Mesothelial cell of epicardium (in vitro differentiated cells): Measurements from ENCODE around the gene STX3. TPM values are rescaled to one million over a fixed set of nuclear protein-coding genes. Genes with fewer than 3 reads are reported as not detected.
A peak's percentile ranks its signal among the peaks of the same experiment; 100 is the strongest.

Source experiments
- DNase-seq, 2 experiments: peaks; one replicate each; pipeline ENCODE4 v3.0.0; 2021; ENCODE audit warnings: low spot score in 2 of 2; ENCODE audit not compliant: unreplicated experiment in 2 of 2
- H3K27ac Mint-ChIP-seq: 2 replicates; pipeline ENCODE4 v1.8.0; 2021; ENCODE audit warnings: mixed read lengths
- H3K27me3 Mint-ChIP-seq: 2 replicates; pipeline ENCODE4 v1.8.0; 2021; ENCODE audit warnings: low read depth, mixed read lengths
- H3K36me3 Mint-ChIP-seq: 2 replicates; pipeline ENCODE4 v1.8.0; 2021; ENCODE audit warnings: mixed read lengths
- H3K4me1 Mint-ChIP-seq: 2 replicates; pipeline ENCODE4 v1.8.0; 2021; ENCODE audit warnings: mixed read lengths
- H3K4me3 Mint-ChIP-seq: 2 replicates; pipeline ENCODE4 v1.8.0; 2021; ENCODE audit warnings: mild to moderate bottlenecking, moderate library complexity, mixed read lengths
- H3K9me3 Mint-ChIP-seq: 2 replicates; pipeline ENCODE4 v1.8.0; 2021; ENCODE audit warnings: mixed read lengths
- total RNA-seq: library from RNA; stranded (reverse); gene quantifications from 3 replicates; pipeline ENCODE4 v1.2.1, GENCODE V29; 2021
- TF ChIP-seq, protein P1 (sequence below): fragments of 200-600 bp; sonication (generic); IDR thresholded peaks from one replicate; pipeline ENCODE4 v1.5.0; 2021; ENCODE audit warnings: antibody characterized with exemption; ENCODE audit not compliant: unreplicated experiment

The STX3 gene
- 19.0 to 24.2 TPM (median 21.1 TPM) in 3 replicates for total RNA-seq

DNA sequence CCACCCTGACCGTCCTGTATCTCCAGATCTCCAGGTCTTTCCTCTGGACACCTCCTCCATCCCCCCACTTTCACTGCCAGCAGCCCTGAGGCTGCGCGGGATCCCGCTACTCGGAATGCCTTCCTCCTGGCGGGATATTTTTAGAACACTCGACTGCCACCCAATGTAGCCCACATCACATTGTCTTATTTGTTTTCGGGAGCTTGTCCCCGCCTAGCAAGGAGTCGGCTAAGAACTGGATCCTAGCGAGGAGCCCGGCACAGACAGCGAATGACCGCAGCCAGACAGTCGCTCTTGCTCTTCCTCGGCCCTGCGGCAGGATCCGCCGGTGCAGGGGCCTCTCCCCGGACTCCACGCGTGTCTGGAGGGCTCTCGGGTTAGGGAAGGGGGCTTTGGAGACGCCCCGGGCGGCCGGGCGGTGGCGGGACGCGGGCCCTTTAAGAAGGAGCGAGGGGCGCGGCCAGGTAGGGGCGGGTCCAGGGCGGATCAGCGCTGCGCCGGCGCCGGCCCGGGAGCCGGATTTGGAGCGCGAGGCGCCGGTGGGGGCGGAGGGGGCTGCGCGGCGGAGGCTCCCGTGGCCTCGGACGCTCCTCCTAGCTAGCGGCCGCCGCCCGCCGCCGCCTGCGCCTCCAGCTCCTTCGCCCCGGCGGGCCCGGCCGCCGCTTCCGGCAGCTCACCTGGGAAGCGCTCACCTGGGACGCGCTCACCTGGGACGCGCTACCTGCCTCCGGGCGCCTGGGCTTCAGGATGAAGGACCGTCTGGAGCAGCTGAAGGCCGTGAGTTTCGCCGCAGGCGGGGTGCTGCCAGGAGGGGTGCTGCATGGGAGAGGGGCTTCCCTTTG is at the start of gene STX3:
Gene STX3, plus strand, starts transcription at position 518 of the 842 bp plus-strand sequence. Its CDS starts 230 bp downstream, at position 748.
- TF ChIP-seq, protein P1, sequence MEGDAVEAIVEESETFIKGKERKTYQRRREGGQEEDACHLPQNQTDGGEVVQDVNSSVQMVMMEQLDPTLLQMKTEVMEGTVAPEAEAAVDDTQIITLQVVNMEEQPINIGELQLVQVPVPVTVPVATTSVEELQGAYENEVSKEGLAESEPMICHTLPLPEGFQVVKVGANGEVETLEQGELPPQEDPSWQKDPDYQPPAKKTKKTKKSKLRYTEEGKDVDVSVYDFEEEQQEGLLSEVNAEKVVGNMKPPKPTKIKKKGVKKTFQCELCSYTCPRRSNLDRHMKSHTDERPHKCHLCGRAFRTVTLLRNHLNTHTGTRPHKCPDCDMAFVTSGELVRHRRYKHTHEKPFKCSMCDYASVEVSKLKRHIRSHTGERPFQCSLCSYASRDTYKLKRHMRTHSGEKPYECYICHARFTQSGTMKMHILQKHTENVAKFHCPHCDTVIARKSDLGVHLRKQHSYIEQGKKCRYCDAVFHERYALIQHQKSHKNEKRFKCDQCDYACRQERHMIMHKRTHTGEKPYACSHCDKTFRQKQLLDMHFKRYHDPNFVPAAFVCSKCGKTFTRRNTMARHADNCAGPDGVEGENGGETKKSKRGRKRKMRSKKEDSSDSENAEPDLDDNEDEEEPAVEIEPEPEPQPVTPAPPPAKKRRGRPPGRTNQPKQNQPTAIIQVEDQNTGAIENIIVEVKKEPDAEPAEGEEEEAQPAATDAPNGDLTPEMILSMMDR = no peak
- DNase-seq = peak; percentile 39 to 77
- Mint-ChIP-seq H3K4me3 (peak within 1 kb of the TSS; percentile 84), H3K36me3 (no peaks in the 10 kb centered on the region), H3K27ac (peak within 1 kb of the TSS; percentile 83), H3K27me3 (peaks cover 3% of the 10 kb centered on the region), H3K9me3 (no peaks in the 10 kb centered on the region), H3K4me1 (peaks cover 26% of the 10 kb centered on the region)

DNA sequence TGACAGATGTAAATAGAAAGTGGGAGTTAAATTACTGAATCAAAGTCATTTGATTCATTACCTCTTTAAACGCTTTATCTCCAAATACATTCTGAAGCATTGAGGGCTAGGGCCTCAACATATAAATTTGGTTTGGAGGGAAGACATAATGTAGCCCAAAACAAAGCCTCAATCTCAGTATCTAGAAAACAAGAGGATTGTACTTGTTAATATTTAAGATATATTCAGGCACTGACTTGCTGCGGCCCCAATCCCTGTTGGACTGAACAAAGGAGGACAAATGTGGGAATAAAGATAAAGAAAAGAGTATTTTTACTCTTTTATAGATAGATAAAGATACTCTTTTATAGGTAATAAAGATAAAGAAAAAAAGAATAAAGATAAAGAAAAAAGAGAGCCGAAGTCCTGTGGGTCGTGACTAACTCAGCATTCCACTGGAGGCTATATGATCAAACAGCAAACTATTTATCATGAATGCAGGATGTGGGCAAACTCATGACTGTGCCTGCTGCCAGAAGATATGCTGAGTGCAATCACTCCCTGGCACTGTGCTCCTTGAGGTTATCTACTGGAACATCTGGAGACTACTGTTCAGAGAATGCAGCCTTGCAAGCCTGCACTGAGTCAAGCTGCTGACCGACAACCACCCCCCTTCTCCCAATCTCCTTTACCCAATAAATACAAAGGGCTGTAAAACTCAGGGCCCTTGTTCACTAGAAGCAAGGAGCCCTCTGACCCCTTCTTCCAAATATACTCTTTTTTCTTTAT is 48.5 kb upstream of the STX3 start:
- H3K4me1 Mint-ChIP-seq = peaks cover 4% of the 10 kb centered on the region
- H3K27ac Mint-ChIP-seq = peak overlapping the region; percentile 3
- TF ChIP-seq, protein P1 = no peak
- no peaks in the 10 kb centered on the region for H3K27me3 Mint-ChIP-seq
- no peak for DNase-seq
- H3K4me3 Mint-ChIP-seq = no peak overlapping the region
- H3K9me3 Mint-ChIP-seq = peaks cover 4% of the 10 kb centered on the region
- no peaks in the 10 kb centered on the region for H3K36me3 Mint-ChIP-seq

DNA sequence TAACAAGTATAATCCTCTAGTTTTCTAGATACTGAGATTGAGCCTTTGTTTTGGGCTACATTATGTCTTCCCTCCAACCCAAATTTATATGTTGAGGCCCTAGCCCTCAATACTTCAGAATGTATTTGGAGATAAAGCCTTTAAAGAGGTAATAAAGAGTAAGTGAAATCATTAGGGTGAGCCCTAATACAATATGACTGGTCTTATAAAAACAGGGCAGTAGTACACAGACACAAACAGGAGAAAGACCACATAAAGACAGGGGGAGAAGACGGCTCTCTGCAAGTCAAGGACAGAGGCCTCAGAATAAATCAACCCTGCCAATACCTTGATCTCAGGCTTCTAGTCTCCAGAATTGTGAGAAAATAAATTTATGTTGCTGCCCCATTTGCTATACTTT is 47.8 kb upstream of the STX3 start:
- Mint-ChIP-seq H3K9me3 (peaks cover 4% of the 10 kb centered on the region), H3K4me3 (no peak overlapping the region), H3K4me1 (peaks cover 4% of the 10 kb centered on the region), H3K36me3 (no peaks in the 10 kb centered on the region), H3K27me3 (no peaks in the 10 kb centered on the region), H3K27ac (peak overlapping the region; percentile 3)
- TF ChIP-seq, protein P1 = no peak
- DNase-seq = no peak

- no peak for DNase-seq
- Mint-ChIP-seq H3K4me3 (no peak overlapping the region), H3K9me3 (peaks cover 4% of the 10 kb centered on the region), H3K27me3 (no peaks in the 10 kb centered on the region), H3K27ac (no peak overlapping the region), H3K4me1 (peaks cover 4% of the 10 kb centered on the region), H3K36me3 (no peaks in the 10 kb centered on the region)
- TF ChIP-seq, protein P1 = no peak
These were observed 46.6 kb upstream of the STX3 start for GRCh38 chr11:59708537-59708936.

DNA sequence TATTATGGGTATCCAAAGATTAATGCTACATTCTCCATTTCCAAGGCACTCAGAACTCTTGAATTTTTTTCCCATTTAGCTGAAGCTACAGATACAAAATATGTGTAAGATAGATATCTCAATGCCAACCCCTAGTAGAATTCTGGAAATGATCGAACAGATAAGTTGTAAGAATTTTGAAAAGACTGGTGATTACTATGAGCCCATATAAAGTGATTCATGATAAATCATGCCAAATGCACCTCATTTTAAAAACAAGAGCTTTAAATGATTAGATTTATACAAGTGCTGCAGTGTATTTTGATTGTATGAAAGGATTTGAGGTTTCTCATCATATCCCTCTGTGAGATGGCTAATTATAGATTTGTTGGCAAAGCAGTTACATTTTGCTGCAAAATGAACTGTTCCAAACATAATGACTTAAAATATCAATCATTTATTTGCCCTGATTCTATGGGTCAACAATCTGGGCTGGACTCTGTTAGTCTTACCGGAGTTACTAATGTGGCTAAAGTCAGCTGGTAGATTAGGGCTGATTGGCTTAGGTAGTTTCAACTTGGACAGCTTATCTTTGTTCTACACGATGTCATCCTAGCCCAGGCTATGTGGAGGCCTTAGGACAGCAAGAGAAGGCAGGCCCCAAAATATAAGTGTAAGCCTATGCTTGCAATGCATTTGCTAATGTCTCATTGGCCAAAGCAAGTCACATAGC is 44.9 kb upstream of the STX3 start:
- no peak overlapping the region for H3K27ac Mint-ChIP-seq
- H3K9me3 Mint-ChIP-seq = no peaks in the 10 kb centered on the region
- TF ChIP-seq, protein P1 = no peak

More for the DNA sequence above, 44.9 kb upstream of the STX3 start:
- no peak overlapping the region for H3K4me3 Mint-ChIP-seq
- no peak for DNase-seq
- peaks cover 4% of the 10 kb centered on the region for H3K4me1 Mint-ChIP-seq
- H3K36me3 Mint-ChIP-seq = no peaks in the 10 kb centered on the region
- peaks cover 7% of the 10 kb centered on the region for H3K27me3 Mint-ChIP-seq
